GM19043 (cell line): ENCODE data around the gene RARB.

Experiments
- ATAC-seq: cut with Tn5 transposase; IDR thresholded peaks from one replicate; pipeline ENCODE4 v1.9.1; 2021; ENCODE audit warnings: low read depth; ENCODE audit not compliant: unreplicated experiment

The RARB gene

GRCh38 chr3:25572919-25573385, 144.9 kb downstream of the RARB start:
- ATAC-seq: no peak

- ATAC-seq: no peak
Measured at GRCh38 chr3:25573386-25574171, 145.5 kb downstream of the RARB start.

GRCh38 chr3:25574172-25574765, 146.2 kb downstream of the RARB start:
- no peak for ATAC-seq

GRCh38 chr3:25575001-25575400, 146.9 kb downstream of the RARB start:
- no peak for ATAC-seq

GRCh38 chr3:25576146-25576545, 148.1 kb downstream of the RARB start:
- ATAC-seq: no peak

- no peak for ATAC-seq
Measured at GRCh38 chr3:25576831-25577454, 148.9 kb downstream of the RARB start.

- no peak for ATAC-seq
Measured at GRCh38 chr3:25578059-25578458, 150.0 kb downstream of the RARB start.

- no peak for ATAC-seq
Measured at GRCh38 chr3:25580534-25580933, 152.5 kb downstream of the RARB start.

GRCh38 chr3:25581335-25581734, 153.3 kb downstream of the RARB start:
- no peak for ATAC-seq

GRCh38 chr3:25581823-25582222, 153.8 kb downstream of the RARB start:
- ATAC-seq: no peak

- ATAC-seq: no peak
Measured at GRCh38 chr3:25582242-25582641, 154.2 kb downstream of the RARB start.

- ATAC-seq: no peak
Measured at GRCh38 chr3:25583343-25583742, 155.3 kb downstream of the RARB start.

- ATAC-seq: no peak
Measured at GRCh38 chr3:25584011-25584789, 156.1 kb downstream of the RARB start.

- ATAC-seq: no peak
Measured at GRCh38 chr3:25585361-25586166, 157.5 kb downstream of the RARB start.

GRCh38 chr3:25586167-25586505, 158.1 kb downstream of the RARB start:
- no peak for ATAC-seq

GRCh38 chr3:25586553-25586952, 158.5 kb downstream of the RARB start:
- ATAC-seq: no peak

- ATAC-seq: no peak
Measured at GRCh38 chr3:25587094-25587493, 159.0 kb downstream of the RARB start.

GRCh38 chr3:25587526-25587925, 159.5 kb downstream of the RARB start:
- no peak for ATAC-seq

GRCh38 chr3:25587975-25588374, 159.9 kb downstream of the RARB start:
- ATAC-seq: no peak

GRCh38 chr3:25588441-25589103, 160.5 kb downstream of the RARB start:
- ATAC-seq: no peak
